Measurements from ENCODE around the gene RSBN1L. TPM values are rescaled to one million over a fixed set of nuclear protein-coding genes. Genes with fewer than 3 reads are reported as not detected.

Gene RSBN1L
- total and polyA plus RNA-seq, 11 donors: 4.0 to 12.1 (median 9.0) TPM

GRCh38 chr7:77661816-77662215 is 34.4 kb upstream of the RSBN1L start:
- H3K4me1 ChIP-seq: no peaks in the 10 kb centered on the region
- intact Hi-C loops (cut with DNase I): no loop called here
- H3K27ac ChIP-seq: no peak overlapping the region
- WGBS, 4 donors: 87 to 97% (median 94%) methylated on average over 5 of the region's 5 CpGs
- ATAC-seq (no peak), DNase-seq (no peak)
- H3K27me3 ChIP-seq: no peaks in the 10 kb centered on the region
- H3K9me3 ChIP-seq: no peaks in the 10 kb centered on the region
- no peak overlapping the region for H3K4me3 ChIP-seq
- peaks cover 0 to 58% (median 10%) of the 10 kb centered on the region in 9 donors for H3K36me3 ChIP-seq
- no peak for TF ChIP-seq POLR2A (IDR thresholded peaks at IDR 0.05)
- TF ChIP-seq CTCF (IDR thresholded peaks at IDR 0.05): no peak

- intact Hi-C loops (cut with DNase I): no loop called here
- Histone ChIP-seq H3K36me3 (peaks cover 0 to 58% (median 8%) of the 10 kb centered on the region in 9 donors), H3K27ac (no peak overlapping the region), H3K4me3 (no peak overlapping the region), H3K9me3 (no peaks in the 10 kb centered on the region), H3K27me3 (no peaks in the 10 kb centered on the region), H3K4me1 (peaks cover 0 to 7% (median 0%) of the 10 kb centered on the region in 12 donors)
- 86 to 90% (median 88%) methylated on average over 2 of the region's 2 CpGs for WGBS, 4 donors
- no peak for TF ChIP-seq CTCF (IDR thresholded peaks at IDR 0.05)
- no peak for TF ChIP-seq POLR2A (IDR thresholded peaks at IDR 0.05)
- ATAC-seq (no peak), DNase-seq (no peak)
Observed at GRCh38 chr7:77662869-77663268, 33.4 kb upstream of the RSBN1L start.

- peaks cover 0 to 46% (median 5%) of the 10 kb centered on the region in 9 donors for H3K36me3 ChIP-seq
- intact Hi-C loops (cut with DNase I): no loop called here
- DNase-seq (no peak), ATAC-seq (no peak)
- no peak overlapping the region for H3K27ac ChIP-seq
- no peaks in the 10 kb centered on the region for H3K9me3 ChIP-seq
- TF ChIP-seq CTCF (IDR thresholded peaks at IDR 0.05): no peak
- TF ChIP-seq POLR2A (IDR thresholded peaks at IDR 0.05): no peak
- peaks cover 0 to 7% (median 0%) of the 10 kb centered on the region in 12 donors for H3K4me1 ChIP-seq
- H3K4me3 ChIP-seq: no peak overlapping the region
- no peaks in the 10 kb centered on the region for H3K27me3 ChIP-seq
Observed at GRCh38 chr7:77664715-77665114, 31.5 kb upstream of the RSBN1L start.

- H3K4me1 ChIP-seq: peaks cover 0 to 7% (median 0%) of the 10 kb centered on the region in 12 donors
- no peaks in the 10 kb centered on the region for H3K27me3 ChIP-seq
- no peak overlapping the region for H3K4me3 ChIP-seq
- no peak overlapping the region for H3K27ac ChIP-seq
- intact Hi-C loops (cut with DNase I): no loop called here
- H3K9me3 ChIP-seq: no peaks in the 10 kb centered on the region
- DNase-seq (no peak), ATAC-seq (no peak)
- TF ChIP-seq CTCF (IDR thresholded peaks at IDR 0.05): no peak
- TF ChIP-seq POLR2A (IDR thresholded peaks at IDR 0.05): no peak
- H3K36me3 ChIP-seq: peaks cover 0 to 43% (median 4%) of the 10 kb centered on the region in 9 donors
Observed at GRCh38 chr7:77665161-77665560, 31.1 kb upstream of the RSBN1L start.
